ENCODE data around the gene ENOSF1.

Gene ENOSF1

GRCh38 chr18:670522-670921 lies 41.9 kb downstream of the ENOSF1 start:
- no peak for DNase-seq

DNA sequence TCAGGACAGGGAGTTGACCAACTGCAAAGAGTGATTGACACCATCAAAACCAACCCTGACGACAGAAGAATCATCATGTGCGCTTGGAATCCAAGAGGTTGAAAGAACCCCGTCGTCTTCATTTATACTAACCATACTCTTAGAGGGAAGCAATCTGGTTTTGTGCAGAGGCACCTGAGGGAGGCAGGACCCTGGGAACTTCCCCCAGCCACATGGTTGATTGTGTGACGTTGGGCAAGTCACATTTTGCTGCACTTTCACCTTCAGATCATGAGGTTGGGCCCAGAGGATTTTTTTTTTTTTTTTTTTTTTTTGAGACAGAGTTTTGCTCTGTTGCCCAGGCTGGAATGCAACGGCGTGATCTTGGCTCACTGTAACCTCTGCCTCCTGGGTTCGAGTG lies 43.4 kb downstream of the ENOSF1 start:
- no peak for DNase-seq

DNA sequence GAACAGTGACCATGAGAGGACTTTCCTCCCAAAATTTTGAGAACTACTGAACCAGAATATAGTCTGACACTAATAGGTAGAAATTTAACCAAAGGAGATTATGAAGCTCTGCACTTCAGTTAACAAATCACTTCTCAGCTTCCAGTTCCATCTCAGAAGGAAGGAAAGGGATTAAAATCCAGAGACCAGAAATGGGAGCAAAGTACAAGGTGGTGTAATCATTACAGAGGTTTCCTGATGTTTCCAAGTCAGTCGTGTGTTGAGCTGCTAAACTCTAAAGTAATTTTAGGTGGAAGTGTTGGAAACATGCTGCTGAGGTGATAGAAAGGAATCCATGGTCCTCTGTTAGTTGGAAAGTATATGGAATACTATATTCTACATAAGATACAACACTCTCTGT lies 44.2 kb downstream of the ENOSF1 start:
- DNase-seq = no peak

DNA sequence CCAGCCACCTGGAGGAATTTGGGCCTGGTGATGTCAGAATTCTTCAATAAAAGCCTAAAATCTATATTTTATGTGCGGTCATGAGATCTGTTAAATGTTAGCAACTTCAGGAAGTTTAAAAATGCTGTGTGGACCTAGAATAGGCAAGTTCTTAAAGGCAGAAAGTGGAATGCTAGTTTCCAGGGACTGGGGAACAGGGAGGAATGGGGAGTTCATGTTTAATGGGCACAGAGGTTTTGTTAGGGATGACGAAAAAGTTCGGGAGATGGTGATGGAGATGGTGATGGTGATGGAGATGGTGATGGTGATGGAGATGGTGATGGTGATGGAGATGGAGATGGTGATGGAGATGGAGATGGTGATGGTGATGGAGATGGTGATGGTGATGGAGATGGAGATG lies 45.8 kb downstream of the ENOSF1 start:
- no peak for DNase-seq

DNA sequence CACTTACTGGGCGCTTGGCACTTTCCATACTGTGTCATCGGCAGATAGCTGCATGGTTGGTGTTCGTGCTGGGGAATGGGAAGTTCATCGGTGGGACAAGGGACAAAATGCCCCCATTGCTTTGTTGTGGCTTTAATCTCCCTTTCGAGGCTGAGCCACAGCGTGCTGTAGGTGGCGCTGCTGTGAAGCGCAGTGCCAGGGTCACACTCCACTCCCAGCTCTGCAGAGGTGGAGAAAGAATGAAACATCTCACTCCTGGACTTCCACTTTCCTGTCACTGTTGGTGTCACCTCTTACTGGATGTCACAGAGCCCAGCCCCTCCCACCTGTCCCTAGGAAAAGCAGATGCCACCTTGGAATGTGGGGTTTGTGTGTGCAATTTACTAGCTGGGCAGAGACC lies 46.3 kb downstream of the ENOSF1 start:
- DNase-seq = no peak

GRCh38 chr18:662197-662596 lies 50.2 kb downstream of the ENOSF1 start:
- no peak for DNase-seq

GRCh38 chr18:659597-659996 lies 52.8 kb downstream of the ENOSF1 start:
- no peak for DNase-seq

DNA sequence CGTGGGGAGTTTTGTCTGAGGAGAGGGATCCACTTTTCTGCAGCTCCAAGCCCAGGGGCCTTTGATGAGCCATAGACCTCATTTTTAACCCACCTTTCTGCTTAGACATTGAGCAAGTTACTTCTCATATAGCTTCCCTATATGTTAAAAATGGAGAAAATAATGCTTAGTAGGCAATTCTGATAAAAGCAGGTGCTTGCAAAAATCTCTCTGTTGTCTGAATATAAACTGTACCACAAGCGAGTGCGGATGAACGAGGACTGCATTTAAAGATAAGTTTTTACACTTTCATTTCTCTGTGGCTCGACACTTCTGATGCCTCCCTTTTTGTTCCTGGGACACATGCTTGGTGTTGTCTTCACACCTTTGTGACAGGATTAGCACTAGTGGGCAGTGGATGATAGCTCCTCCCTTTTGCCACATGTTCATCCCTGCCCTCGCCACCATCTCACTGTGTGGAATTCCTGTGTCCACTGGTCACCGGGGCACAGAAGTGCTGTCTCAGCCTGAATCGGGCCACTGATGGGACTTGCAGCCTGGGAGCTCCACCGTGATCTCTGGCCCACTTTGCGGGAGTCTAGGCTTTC lies 53.4 kb downstream of the ENOSF1 start:
- no peak for DNase-seq

- DNase-seq = peak; percentile 88
Observed at GRCh38 chr18:658001-658946, 54.2 kb downstream of the ENOSF1 start.

DNA sequence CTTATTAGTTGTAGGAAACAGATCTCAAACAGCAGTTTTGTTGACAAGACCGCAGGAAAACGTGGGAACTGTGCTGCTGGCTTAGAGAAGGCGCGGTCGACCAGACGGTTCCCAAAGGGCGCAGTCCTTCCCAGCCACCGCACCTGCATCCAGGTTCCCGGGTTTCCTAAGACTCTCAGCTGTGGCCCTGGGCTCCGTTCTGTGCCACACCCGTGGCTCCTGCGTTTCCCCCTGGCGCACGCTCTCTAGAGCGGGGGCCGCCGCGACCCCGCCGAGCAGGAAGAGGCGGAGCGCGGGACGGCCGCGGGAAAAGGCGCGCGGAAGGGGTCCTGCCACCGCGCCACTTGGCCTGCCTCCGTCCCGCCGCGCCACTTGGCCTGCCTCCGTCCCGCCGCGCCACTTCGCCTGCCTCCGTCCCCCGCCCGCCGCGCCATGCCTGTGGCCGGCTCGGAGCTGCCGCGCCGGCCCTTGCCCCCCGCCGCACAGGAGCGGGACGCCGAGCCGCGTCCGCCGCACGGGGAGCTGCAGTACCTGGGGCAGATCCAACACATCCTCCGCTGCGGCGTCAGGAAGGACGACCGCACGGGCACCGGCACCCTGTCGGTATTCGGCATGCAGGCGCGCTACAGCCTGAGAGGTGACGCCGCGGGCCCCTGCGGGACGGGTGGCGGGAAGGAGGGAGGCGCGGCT lies 55.0 kb downstream of the ENOSF1 start, which contains the start of gene TYMS:
Gene TYMS (plus strand): TSS at position 343 of the 690 bp plus-strand sequence. CDS start 90 bp downstream, at position 433.
- peak; percentile 70 for DNase-seq

DNA sequence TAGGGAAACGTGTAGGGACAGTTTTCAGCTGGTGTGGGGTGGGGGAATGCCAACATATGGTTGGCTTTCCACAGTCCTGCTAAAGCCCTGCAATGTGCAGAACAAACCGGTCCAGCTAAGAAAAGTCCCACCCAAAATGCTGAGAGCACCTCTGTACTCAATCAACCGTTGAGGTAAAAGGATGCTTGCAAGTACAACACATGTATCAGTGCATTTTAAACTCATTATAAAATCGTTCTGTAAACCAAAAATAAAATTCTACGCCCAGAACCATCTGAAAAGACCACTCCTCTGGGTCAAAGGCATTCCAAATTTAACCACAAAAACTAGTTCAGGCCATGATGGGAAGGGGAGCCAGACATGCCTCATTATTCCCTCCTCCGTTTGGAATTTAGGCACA lies 57.0 kb downstream of the ENOSF1 start:
- no peak for DNase-seq

- DNase-seq = no peak
Observed at GRCh38 chr18:654601-655000, 57.8 kb downstream of the ENOSF1 start.

DNA sequence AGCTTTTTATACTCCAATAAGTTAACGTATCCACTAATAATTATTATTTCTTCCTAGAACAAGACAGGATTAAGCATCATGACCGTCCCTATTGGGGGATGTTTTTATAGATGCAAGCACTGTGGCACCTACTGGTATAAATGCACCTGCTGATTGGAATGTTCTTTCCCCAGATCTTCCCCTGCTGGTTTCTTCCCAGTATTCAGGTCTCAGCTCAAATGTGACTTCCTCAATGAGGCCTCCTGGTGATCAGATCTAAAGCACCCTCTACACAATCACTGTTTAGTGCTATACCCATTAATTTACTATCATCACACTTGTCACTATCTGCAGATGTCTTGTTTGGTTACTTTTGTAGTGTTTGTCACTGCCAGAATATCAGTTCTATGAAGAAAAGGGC lies 58.9 kb downstream of the ENOSF1 start:
- no peak for DNase-seq

DNA sequence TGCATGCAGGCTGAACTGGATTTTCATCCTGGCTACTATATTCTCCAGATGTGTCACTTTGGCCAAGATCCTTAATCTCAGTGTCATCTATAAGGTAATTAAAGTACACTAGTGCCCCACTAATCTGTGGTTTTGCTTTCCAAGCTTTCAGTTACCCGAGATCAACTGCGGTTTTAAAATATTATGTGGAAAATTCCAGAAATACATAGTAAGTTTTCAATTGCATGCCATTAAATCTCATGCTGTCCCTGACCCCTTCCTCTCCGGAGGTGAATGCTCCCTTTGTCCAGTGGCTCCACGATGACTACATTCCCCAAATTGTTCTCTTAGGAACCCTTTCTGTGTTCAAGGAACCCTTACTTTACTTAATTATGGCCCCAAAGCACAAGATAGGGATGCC lies 60.3 kb downstream of the ENOSF1 start:
- no peak for DNase-seq

- no peak for DNase-seq
Observed at GRCh38 chr18:650428-650858, 62.0 kb downstream of the ENOSF1 start.

DNA sequence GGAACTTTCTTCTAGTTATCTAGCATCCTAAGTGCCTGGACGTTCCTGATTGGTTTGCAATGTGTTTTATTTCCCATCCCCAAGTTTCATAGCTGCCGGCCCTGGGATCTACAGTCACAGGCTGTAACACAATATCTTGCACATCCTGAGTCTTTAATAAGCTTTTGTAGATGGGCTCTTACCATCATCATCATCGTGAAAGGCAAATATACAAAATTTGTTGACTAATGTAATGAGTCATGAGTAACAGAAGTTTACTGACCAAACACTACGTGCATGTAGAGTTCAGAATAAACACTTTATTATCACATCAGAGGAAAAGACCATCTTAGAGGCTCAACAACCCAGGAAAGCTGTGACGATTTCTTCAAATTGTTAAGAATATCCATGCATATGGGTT lies 63.1 kb downstream of the ENOSF1 start:
- no peak for DNase-seq

DNA sequence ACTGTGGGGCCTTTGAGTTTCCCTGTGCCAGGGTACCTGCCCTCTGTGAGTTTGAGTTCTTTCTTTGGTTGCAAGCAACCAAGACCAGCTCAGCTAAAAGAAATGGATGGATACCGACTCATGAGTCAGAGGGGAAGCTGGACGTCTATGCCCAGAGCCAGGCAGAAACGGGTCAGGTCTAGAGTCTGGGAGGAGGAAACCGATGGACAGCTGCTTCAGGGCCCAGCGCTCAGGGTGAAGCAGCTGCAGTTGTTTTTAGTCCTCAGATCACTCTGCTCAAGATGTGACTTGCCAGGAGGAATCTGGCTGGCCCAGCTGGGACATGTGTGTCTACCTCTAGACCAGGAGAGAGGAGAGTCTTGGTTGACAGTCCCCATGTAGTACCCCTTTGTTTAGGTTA lies 65.1 kb downstream of the ENOSF1 start:
- no peak for DNase-seq

DNA sequence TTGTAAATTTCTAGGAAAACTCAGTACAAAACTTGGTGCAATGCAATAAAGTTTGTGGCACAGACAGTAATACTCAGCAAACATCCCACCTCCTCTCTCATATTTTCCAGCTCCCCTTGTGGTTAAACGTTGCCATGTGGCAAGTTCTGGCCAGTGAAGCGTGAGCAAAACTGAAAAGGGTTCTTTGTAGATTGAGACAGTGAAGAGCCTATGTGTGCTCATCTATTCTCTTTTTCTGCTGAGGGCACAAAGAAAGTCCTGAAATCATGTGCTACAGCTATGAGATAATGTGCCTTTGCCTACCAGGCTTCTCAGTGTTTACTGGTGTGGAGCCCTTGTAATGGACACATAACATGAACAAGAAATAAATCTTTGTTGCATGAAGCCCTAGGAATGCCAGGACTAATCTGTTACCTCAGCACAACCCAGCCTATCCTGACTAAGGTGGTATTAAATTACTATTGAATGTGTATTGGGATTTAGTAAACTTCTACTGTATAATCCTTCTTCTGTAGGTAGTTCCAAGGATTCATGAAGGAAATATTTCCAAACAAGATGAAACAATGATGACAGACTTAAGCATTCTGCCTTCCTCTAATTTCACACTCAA lies 67.9 kb downstream of the ENOSF1 start:
- peak; percentile 39 for DNase-seq

DNA sequence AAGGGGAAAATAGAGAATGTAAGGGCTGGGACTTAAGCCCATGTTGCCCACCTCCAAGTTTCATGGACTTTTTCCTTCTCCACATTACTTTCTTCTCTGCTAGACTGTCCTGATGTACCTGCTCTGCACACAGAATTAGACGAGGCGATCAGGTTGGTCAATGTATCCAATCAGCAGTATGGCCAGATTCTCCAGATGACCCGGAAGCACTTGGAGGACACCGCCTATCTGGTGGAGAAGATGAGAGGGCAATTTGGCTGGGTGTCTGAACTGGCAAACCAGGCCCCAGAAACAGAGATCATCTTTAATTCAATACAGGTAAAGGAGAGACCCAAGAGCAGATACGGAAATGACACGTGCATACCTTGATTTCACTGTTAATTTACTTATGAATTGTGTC lies 71.2 kb downstream of the ENOSF1 start:
- DNase-seq = no peak

DNA sequence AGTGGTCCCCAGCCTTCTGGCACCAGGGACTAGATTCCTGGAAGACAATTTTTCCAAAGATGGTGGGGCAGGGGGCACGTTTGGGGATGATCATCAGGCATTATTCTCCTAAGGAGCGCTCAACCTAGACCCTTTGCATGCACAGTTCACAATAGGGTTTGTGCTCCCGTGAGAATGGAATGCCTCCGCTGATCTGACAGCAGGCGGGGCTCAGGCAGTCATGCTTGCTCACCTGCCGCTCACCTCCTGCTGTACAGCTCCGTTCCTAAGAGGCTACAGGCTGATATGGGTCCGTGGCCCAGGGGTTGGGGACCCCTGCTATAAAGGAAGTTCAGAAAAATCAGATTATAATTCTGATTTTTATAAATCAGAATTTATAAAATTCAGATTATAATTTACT lies 77.3 kb downstream of the ENOSF1 start:
- DNase-seq = no peak

GRCh38 chr18:634551-635045 lies 77.8 kb downstream of the ENOSF1 start:
- DNase-seq = no peak

DNA sequence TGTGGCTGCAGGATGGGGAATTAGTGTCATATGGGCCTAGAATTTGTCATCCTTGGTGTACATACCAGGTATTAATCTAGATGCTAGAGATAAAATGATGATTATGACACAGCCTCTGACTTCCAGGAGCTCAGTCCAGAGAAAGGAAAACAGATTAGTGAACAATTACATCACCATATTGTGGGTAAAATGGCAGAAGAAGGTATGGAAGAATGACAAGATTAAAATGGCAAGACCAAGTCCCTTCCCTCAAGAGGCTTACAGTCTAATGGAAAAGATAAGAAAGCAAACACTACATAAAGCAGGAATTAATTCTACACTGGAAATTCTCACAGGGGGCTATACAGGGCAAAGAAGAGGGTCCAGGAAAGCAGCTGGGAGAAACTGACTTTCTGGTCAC lies 80.9 kb downstream of the ENOSF1 start:
- no peak for DNase-seq
